Mesenchymal stem cell (in vitro differentiated cells and primary cell): ENCODE measurements around the gene TMEM45A.

Source experiments
- DNase-seq: peaks from one replicate; pipeline ENCODE4 v3.0.0-alpha.2; 2013
- H2AFZ ChIP-seq: one replicate; pipeline ENCODE4 v1.6.1; 2013; ENCODE audit warnings: low read depth, mild to moderate bottlenecking, control low read depth, inconsistent platforms, low read length, moderate library complexity
- H2AK5ac ChIP-seq: 2 replicates; pipeline ENCODE4 v1.6.1; 2013; ENCODE audit warnings: low read length, moderate library complexity, mild to moderate bottlenecking, inconsistent platforms; ENCODE audit not compliant: severe bottlenecking
- H2BK120ac ChIP-seq: one replicate; pipeline ENCODE4 v1.6.1; 2013; ENCODE audit warnings: low read depth, mild to moderate bottlenecking, inconsistent platforms, low read length, moderate library complexity
- H2BK12ac ChIP-seq, 2 experiments: one replicate each; pipeline ENCODE4 v1.6.1; 2013; ENCODE audit warnings: inconsistent platforms in 2 of 2, low read length in 2 of 2, mild to moderate bottlenecking in 2 of 2, moderate library complexity in 2 of 2, control low read depth in 1 of 2
- H2BK15ac ChIP-seq: one replicate; pipeline ENCODE4 v1.6.1; 2013; ENCODE audit warnings: mild to moderate bottlenecking, low read depth, inconsistent platforms; ENCODE audit not compliant: poor library complexity, severe bottlenecking
- H2BK5ac ChIP-seq: 2 replicates; pipeline ENCODE4 v1.6.1; 2013; ENCODE audit warnings: low read depth, mild to moderate bottlenecking, low read length, control low read depth, inconsistent platforms; ENCODE audit not compliant: poor library complexity, severe bottlenecking
- H3K14ac ChIP-seq, 2 experiments: one replicate each; pipeline ENCODE4 v1.6.1; 2013; ENCODE audit warnings: inconsistent platforms in 2 of 2, low read length in 2 of 2, control low read depth in 1 of 2, mild to moderate bottlenecking in 1 of 2, moderate library complexity in 1 of 2
- H3K18ac ChIP-seq, 2 experiments: one replicate each; pipeline ENCODE4 v1.6.1; 2013; ENCODE audit warnings: inconsistent platforms in 2 of 2, low read length in 2 of 2, control low read depth in 1 of 2, low read depth in 1 of 2, mild to moderate bottlenecking in 1 of 2
- H3K23ac ChIP-seq, 2 experiments: one replicate each; pipeline ENCODE4 v1.6.1; 2013; ENCODE audit warnings: inconsistent platforms in 2 of 2, low read length in 2 of 2, mild to moderate bottlenecking in 2 of 2, moderate library complexity in 2 of 2, control low read depth in 1 of 2
- H3K27ac ChIP-seq: 2 replicates; pipeline ENCODE4 v1.5.1; 2013; ENCODE audit warnings: mild to moderate bottlenecking, moderate library complexity, low read length, control low read depth, inconsistent platforms; ENCODE audit not compliant: poor library complexity, severe bottlenecking
- H3K27me3 ChIP-seq, 2 experiments: 2 replicates each; pipeline versions ENCODE4 v1.6.1 to v1.7.0; 2013; ENCODE audit warnings: low read length in 2 of 2, mild to moderate bottlenecking in 2 of 2, moderate library complexity in 2 of 2, control low read depth in 1 of 2, inconsistent platforms in 1 of 2; ENCODE audit not compliant: control insufficient read depth in 1 of 2, insufficient read depth in 1 of 2
- H3K36me3 ChIP-seq, 2 experiments: 2 replicates each; pipeline versions ENCODE4 v1.6.1 to v1.7.0; 2013; ENCODE audit warnings: low read length in 2 of 2, control low read depth in 1 of 2, inconsistent platforms in 1 of 2, low read depth in 1 of 2, mild to moderate bottlenecking in 1 of 2; ENCODE audit not compliant: insufficient read depth in 2 of 2, control insufficient read depth in 1 of 2
- H3K4ac ChIP-seq, 2 experiments: one replicate each; pipeline ENCODE4 v1.6.1; 2013; ENCODE audit warnings: inconsistent platforms in 2 of 2, low read length in 2 of 2, mild to moderate bottlenecking in 2 of 2, moderate library complexity in 2 of 2, control low read depth in 1 of 2, low read depth in 1 of 2
- H3K4me1 ChIP-seq: 2 replicates; pipeline ENCODE4 v1.6.1; 2013; ENCODE audit warnings: low read depth, low read length, control low read depth; ENCODE audit not compliant: control insufficient read depth, insufficient read depth
- H3K4me2 ChIP-seq: 2 replicates; pipeline ENCODE4 v1.6.1; 2013; ENCODE audit warnings: low read length, mild to moderate bottlenecking, inconsistent platforms; ENCODE audit not compliant: poor library complexity, severe bottlenecking
- H3K4me3 ChIP-seq, 2 experiments: 2 replicates each; pipeline versions ENCODE4 v1.5.1 to v1.7.0; 2013; ENCODE audit warnings: low read length in 2 of 2, mild to moderate bottlenecking in 2 of 2, control low read depth in 1 of 2, low read depth in 1 of 2; ENCODE audit not compliant: insufficient read depth in 1 of 2
- H3K79me1 ChIP-seq: replicated peaks from 2 replicates; pipeline ENCODE4 v1.6.1; 2013; ENCODE audit warnings: mild to moderate bottlenecking, control low read depth, low read length, inconsistent platforms; ENCODE audit not compliant: poor library complexity, severe bottlenecking
- H3K9ac ChIP-seq: 2 replicates; pipeline ENCODE4 v1.7.0; 2013; ENCODE audit warnings: mild to moderate bottlenecking, low read length, moderate library complexity
- H3K9me3 ChIP-seq: 2 replicates; pipeline ENCODE4 v1.7.0; 2013; ENCODE audit warnings: mild to moderate bottlenecking, low read length; ENCODE audit not compliant: control insufficient read depth
- H4K8ac ChIP-seq: one replicate; pipeline ENCODE4 v1.6.1; 2013; ENCODE audit warnings: inconsistent platforms, mild to moderate bottlenecking, low read length, moderate library complexity
- H4K91ac ChIP-seq: one replicate; pipeline ENCODE4 v1.6.1; 2013; ENCODE audit warnings: mild to moderate bottlenecking, low read length, inconsistent platforms
- WGBS: methylation state at CpG from one replicate; pipeline ENCODE4 v1.1.7; 2013; ENCODE audit warnings: mixed read lengths; 5-methylcytosine and 5-hydroxymethylcytosine counted together

The TMEM45A gene

GRCh38 chr3:100562224-100562857, 69.9 kb downstream of the TMEM45A start:
- no peak overlapping the region for H3K18ac ChIP-seq
- peak overlapping the region; percentile 75 for H3K9ac ChIP-seq
- H3K4me3 ChIP-seq, result no peak overlapping the region
- H2BK5ac ChIP-seq, result no peak overlapping the region
- H4K8ac ChIP-seq, result no peak overlapping the region
- no peak overlapping the region for H2AK5ac ChIP-seq
- no peak overlapping the region for H3K4me2 ChIP-seq
- H3K27me3 ChIP-seq, result no peaks in the 10 kb centered on the region
- no peak overlapping the region for H3K14ac ChIP-seq
- no peak overlapping the region for H2BK15ac ChIP-seq
- H3K9me3 ChIP-seq, result no peaks in the 10 kb centered on the region
- peaks cover 3% of the 10 kb centered on the region for H3K79me1 ChIP-seq
- H3K27ac ChIP-seq, result no peak overlapping the region
- H3K23ac ChIP-seq, result no peak overlapping the region
- H2AFZ ChIP-seq, result no peak overlapping the region
- H2BK12ac ChIP-seq, result no peak overlapping the region
- no peak overlapping the region for H4K91ac ChIP-seq
- WGBS, result 78% methylated on average over 4 of the region's 4 CpGs
- no peaks in the 10 kb centered on the region for H3K4me1 ChIP-seq
- H3K36me3 ChIP-seq, result peaks cover 0 to 6% of the 10 kb centered on the region in 2 experiments
- H2BK120ac ChIP-seq, result no peak overlapping the region
- DNase-seq, result no peak
- H3K4ac ChIP-seq, result no peak overlapping the region

DNA sequence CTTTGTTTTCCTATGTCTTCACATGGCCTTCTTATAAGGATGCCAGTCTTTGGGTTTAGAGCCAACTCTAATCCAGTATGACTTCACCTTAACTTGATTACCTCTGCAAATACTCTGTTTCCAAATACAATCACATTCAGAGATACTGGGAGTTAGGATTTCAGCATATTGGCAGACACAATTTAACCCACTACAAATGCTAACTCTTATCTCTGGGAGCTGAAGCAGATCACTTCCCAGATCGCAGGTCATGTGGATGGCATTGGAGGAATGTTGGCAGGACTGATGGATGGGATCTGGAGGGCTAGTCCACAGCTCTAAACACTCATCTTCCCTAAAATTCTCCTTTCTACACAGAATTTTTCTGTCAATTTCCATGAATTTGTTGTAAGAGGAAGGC, 70.8 kb downstream of the TMEM45A start:
- no peak overlapping the region for H2AK5ac ChIP-seq
- H3K9ac ChIP-seq, result no peak overlapping the region
- H2BK15ac ChIP-seq, result no peak overlapping the region
- H2BK12ac ChIP-seq, result no peak overlapping the region
- no peak overlapping the region for H3K18ac ChIP-seq
- no peak overlapping the region for H3K4me2 ChIP-seq
- no peak for DNase-seq
- H2BK5ac ChIP-seq, result no peak overlapping the region
- H2AFZ ChIP-seq, result no peak overlapping the region
- no peak overlapping the region for H2BK120ac ChIP-seq
- H3K4ac ChIP-seq, result no peak overlapping the region
- no peak overlapping the region for H3K14ac ChIP-seq
- H4K8ac ChIP-seq, result no peak overlapping the region
- no peak overlapping the region for H3K23ac ChIP-seq
- H3K36me3 ChIP-seq, result peaks cover 0 to 4% of the 10 kb centered on the region in 2 experiments
- no peak overlapping the region for H4K91ac ChIP-seq
- H3K27me3 ChIP-seq, result no peaks in the 10 kb centered on the region
- no CpG with 5 or more reads among the region's 1 CpG for WGBS
- H3K4me3 ChIP-seq, result no peak overlapping the region
- no peak overlapping the region for H3K27ac ChIP-seq
- peaks cover 1% of the 10 kb centered on the region for H3K79me1 ChIP-seq
- H3K4me1 ChIP-seq, result no peaks in the 10 kb centered on the region
- H3K9me3 ChIP-seq, result no peaks in the 10 kb centered on the region

DNA sequence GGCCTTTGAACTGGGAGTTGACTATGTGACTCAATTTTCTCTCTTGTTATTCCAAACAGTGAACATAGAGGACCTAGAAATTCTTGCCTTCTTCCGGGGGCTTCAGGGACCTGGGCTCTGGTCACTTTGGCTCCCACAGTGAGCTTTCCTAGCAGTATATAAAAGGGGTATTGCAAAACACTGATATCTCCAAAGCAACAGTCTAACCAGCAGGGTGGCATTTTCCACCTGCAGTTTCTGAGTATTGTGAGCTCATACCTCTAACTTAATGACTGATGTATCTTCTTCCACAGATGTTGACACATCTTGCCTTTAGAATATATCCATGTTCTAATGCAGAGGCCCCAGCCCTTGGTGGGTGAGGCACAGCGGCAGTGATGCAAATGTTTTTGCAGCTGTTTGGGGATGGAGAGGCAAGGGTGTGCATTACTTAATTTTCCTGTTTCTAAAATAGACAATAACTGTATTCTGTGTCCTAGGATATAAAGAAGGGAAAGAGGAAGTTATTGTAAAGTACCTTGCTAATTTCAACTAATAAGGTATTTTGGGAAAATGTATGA, 71.3 kb downstream of the TMEM45A start:
- 89% methylated on average over 2 of the region's 2 CpGs for WGBS

GRCh38 chr3:100570811-100571210, 78.4 kb downstream of the TMEM45A start:
- H3K27me3 ChIP-seq, result no peaks in the 10 kb centered on the region
- no peak overlapping the region for H3K23ac ChIP-seq
- H3K36me3 ChIP-seq, result peaks cover 0 to 5% of the 10 kb centered on the region in 2 experiments
- no peak overlapping the region for H2AK5ac ChIP-seq
- H2BK15ac ChIP-seq, result no peak overlapping the region
- WGBS, result 89% methylated on average over 2 of the region's 2 CpGs
- H3K14ac ChIP-seq, result no peak overlapping the region
- no peaks in the 10 kb centered on the region for H3K4me1 ChIP-seq
- no peak overlapping the region for H3K4ac ChIP-seq
- H2BK120ac ChIP-seq, result no peak overlapping the region
- no peak overlapping the region for H3K18ac ChIP-seq
- H2AFZ ChIP-seq, result no peak overlapping the region
- no peak overlapping the region for H3K9ac ChIP-seq
- H2BK12ac ChIP-seq, result no peak overlapping the region
- H3K27ac ChIP-seq, result no peak overlapping the region
- no peak overlapping the region for H2BK5ac ChIP-seq
- no peak overlapping the region for H4K8ac ChIP-seq
- H3K79me1 ChIP-seq, result peaks cover 2% of the 10 kb centered on the region
- H3K4me3 ChIP-seq, result no peak overlapping the region
- H3K4me2 ChIP-seq, result no peak overlapping the region
- DNase-seq, result no peak
- H3K9me3 ChIP-seq, result no peaks in the 10 kb centered on the region
- H4K91ac ChIP-seq, result no peak overlapping the region

More for the DNA sequence above, 71.3 kb downstream of the TMEM45A start:
- no peaks in the 10 kb centered on the region for H3K36me3 ChIP-seq
- peaks cover 1% of the 10 kb centered on the region for H3K79me1 ChIP-seq
- H3K9ac ChIP-seq, result no peak overlapping the region
- no peak for DNase-seq
- no peak overlapping the region for H2AK5ac ChIP-seq
- H3K4me3 ChIP-seq, result no peak overlapping the region
- H3K4ac ChIP-seq, result no peak overlapping the region
- no peaks in the 10 kb centered on the region for H3K4me1 ChIP-seq
- H3K18ac ChIP-seq, result no peak overlapping the region
- H3K27me3 ChIP-seq, result no peaks in the 10 kb centered on the region
- H3K14ac ChIP-seq, result no peak overlapping the region
- no peak overlapping the region for H2BK120ac ChIP-seq
- H3K9me3 ChIP-seq, result no peaks in the 10 kb centered on the region
- no peak overlapping the region for H2BK5ac ChIP-seq
- no peak overlapping the region for H2AFZ ChIP-seq
- H4K91ac ChIP-seq, result no peak overlapping the region
- H2BK15ac ChIP-seq, result no peak overlapping the region
- no peak overlapping the region for H4K8ac ChIP-seq
- no peak overlapping the region for H2BK12ac ChIP-seq
- no peak overlapping the region for H3K4me2 ChIP-seq
- no peak overlapping the region for H3K27ac ChIP-seq
- H3K23ac ChIP-seq, result no peak overlapping the region
